GM21619 (cell line): ENCODE measurements around the gene USP28.
"Not testable (repeated sequence)": the region's sequence is repeated elsewhere in the genome, so short reads cannot be mapped to it uniquely, and the experiment has no call there.

ENCODE experiments used
- ATAC-seq: cut with Tn5 transposase; IDR thresholded peaks from one replicate; pipeline ENCODE4 v1.9.1; 2021; ENCODE audit not compliant: unreplicated experiment

Gene USP28

GRCh38 chr11:113875234-113876073 is at the start of gene USP28:
Gene USP28 (minus strand): TSS chr11:113875572. CDS start chr11:113875501, 71 bp downstream.
- ATAC-seq: peak; percentile 86

- ATAC-seq: no peak
Observed at GRCh38 chr11:113923572-113923971, 48.2 kb upstream of the USP28 start.

- ATAC-seq: not testable (repeated sequence)
Observed at GRCh38 chr11:113911491-113911890, 36.1 kb upstream of the USP28 start.

- no peak for ATAC-seq
Observed at GRCh38 chr11:113908098-113908497, 32.7 kb upstream of the USP28 start.

GRCh38 chr11:113907681-113908080 is 32.3 kb upstream of the USP28 start:
- ATAC-seq: no peak

- ATAC-seq: no peak
Observed at GRCh38 chr11:113907152-113907551, 31.8 kb upstream of the USP28 start.

GRCh38 chr11:113906516-113906915 is 31.1 kb upstream of the USP28 start:
- no peak for ATAC-seq

- no peak for ATAC-seq
Observed at GRCh38 chr11:113906038-113906437, 30.7 kb upstream of the USP28 start.

- ATAC-seq: no peak
Observed at GRCh38 chr11:113904379-113905101, 29.2 kb upstream of the USP28 start, which contains the start of gene HTR3B. Gene HTR3B (plus strand): TSS chr11:113904796. CDS start chr11:113904934, 138 bp downstream.

GRCh38 chr11:113901141-113901540 is 25.8 kb upstream of the USP28 start:
- no peak for ATAC-seq

- ATAC-seq: peak; percentile 75
Observed at GRCh38 chr11:113896156-113896879, 20.9 kb upstream of the USP28 start.

GRCh38 chr11:113895367-113896155 is 20.2 kb upstream of the USP28 start:
- no peak for ATAC-seq

- ATAC-seq: peak; percentile 76
Observed at GRCh38 chr11:113894421-113894996, 19.1 kb upstream of the USP28 start.

GRCh38 chr11:113888848-113889247 is 13.5 kb upstream of the USP28 start:
- ATAC-seq: no peak

- ATAC-seq: no peak
Observed at GRCh38 chr11:113885897-113886296, 10.5 kb upstream of the USP28 start.

GRCh38 chr11:113884361-113884836 is 9.0 kb upstream of the USP28 start:
- no peak for ATAC-seq

GRCh38 chr11:113881856-113882255 is 6.5 kb upstream of the USP28 start:
- no peak for ATAC-seq

- no peak for ATAC-seq
Observed at GRCh38 chr11:113880971-113881370, 5.6 kb upstream of the USP28 start.

- not testable (repeated sequence) for ATAC-seq
Observed at GRCh38 chr11:113879446-113879845, 4.1 kb upstream of the USP28 start.

- ATAC-seq: no peak
Observed at GRCh38 chr11:113877670-113878055, 2.3 kb upstream of the USP28 start.
